ENCODE measurements around the gene ZFP36L1.

DNA sequence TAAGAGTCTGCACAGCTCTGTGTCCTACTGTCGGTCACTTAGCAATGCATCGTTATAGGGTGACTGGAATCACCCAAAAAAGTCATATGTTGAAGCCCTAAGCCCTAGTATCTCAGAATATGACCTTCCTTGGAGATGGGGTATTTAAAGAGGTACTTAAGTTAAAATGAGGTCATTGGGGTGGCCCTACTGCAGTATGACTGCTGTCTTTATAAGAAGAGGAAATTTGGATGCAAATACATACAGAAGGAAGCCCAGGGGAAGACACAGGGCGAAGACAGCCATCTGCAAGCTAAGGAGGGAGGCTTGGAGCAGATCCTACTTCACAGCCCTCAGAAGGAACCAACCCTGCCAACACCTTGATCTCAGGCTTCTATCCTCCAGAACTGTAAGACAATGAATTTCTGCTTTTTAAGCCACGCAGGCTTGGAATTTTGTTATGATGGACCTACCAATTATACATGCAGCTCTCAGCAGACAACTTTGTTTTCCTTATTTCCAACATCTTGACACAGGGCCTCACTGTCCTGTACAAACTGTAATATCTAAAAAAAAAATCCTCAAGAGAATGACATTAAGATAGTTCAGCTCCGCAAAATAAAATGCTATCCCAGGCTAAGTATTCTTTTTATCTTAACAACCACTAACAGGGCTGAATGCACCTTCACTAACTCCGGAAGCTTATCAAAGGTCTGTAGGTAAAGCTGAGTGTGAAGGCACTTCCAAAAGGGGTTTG, 40.4 kb downstream of the ZFP36L1 start:
- TF ChIP-seq POLR2A (IDR thresholded peaks at IDR 0.05) = no peak
- TF ChIP-seq, protein P1, sequence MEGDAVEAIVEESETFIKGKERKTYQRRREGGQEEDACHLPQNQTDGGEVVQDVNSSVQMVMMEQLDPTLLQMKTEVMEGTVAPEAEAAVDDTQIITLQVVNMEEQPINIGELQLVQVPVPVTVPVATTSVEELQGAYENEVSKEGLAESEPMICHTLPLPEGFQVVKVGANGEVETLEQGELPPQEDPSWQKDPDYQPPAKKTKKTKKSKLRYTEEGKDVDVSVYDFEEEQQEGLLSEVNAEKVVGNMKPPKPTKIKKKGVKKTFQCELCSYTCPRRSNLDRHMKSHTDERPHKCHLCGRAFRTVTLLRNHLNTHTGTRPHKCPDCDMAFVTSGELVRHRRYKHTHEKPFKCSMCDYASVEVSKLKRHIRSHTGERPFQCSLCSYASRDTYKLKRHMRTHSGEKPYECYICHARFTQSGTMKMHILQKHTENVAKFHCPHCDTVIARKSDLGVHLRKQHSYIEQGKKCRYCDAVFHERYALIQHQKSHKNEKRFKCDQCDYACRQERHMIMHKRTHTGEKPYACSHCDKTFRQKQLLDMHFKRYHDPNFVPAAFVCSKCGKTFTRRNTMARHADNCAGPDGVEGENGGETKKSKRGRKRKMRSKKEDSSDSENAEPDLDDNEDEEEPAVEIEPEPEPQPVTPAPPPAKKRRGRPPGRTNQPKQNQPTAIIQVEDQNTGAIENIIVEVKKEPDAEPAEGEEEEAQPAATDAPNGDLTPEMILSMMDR (IDR thresholded peaks at IDR 0.05) = no peak
- no peak for TF ChIP-seq EP300 (IDR thresholded peaks at IDR 0.05)
